Ovary (tissue), 9 donors: ENCODE data around the gene PLP2. TPM values are rescaled to one million over a fixed set of nuclear protein-coding genes. Genes with fewer than 3 reads are reported as not detected.
A peak's percentile ranks its signal among the peaks of the same experiment; 100 is the strongest.

Source experiments
- DNase-seq, 5 donors: peaks; one replicate each; pipeline ENCODE4 v3.0.0-alpha.2; 2019 to 2020
- H3K27ac ChIP-seq, 2 donors: fragments of 200-600 bp; one replicate each; pipeline versions ENCODE4 v1.5.1 to v1.8.0; 2019 to 2022
- H3K27me3 ChIP-seq: fragments of 200-600 bp; one replicate; pipeline ENCODE4 v1.8.0; 2022
- H3K36me3 ChIP-seq: fragments of 200-600 bp; sonication (generic); one replicate; pipeline ENCODE4 v1.5.1; 2019
- H3K4me1 ChIP-seq: one replicate; pipeline ENCODE4 v1.8.1; 2013; ENCODE audit warnings: mild to moderate bottlenecking, moderate library complexity; ENCODE audit not compliant: insufficient read depth
- H3K4me3 ChIP-seq: fragments of 200-600 bp; sonication (generic); one replicate; pipeline ENCODE4 v1.5.1; 2017
- H3K9me3 ChIP-seq, 2 donors: fragments of 200-600 bp in 1 of 2; sonication (generic) in 1 of 2; one replicate each; pipeline versions ENCODE4 v1.5.1 to v1.8.1; 2013 to 2019; ENCODE audit warnings: mild to moderate bottlenecking in 1 of 2, moderate library complexity in 1 of 2
- CTCF ChIP-seq, 3 donors: fragments of 450-650 bp in 2 of 3; fragments of 200-600 bp in 1 of 3; IDR thresholded peaks; one replicate each; pipeline versions ENCODE4 v1.5.1 to v1.8.0; 2016 to 2022; ENCODE audit warnings: antibody characterized with exemption in 3 of 3, mild to moderate bottlenecking in 1 of 3
- EP300 ChIP-seq: sonication (generic); formaldehyde crosslinking; IDR thresholded peaks from one replicate; pipeline ENCODE4 v1.6.1; 2017; ENCODE audit warnings: antibody characterized with exemption
- POLR2A ChIP-seq: fragments of 450-650 bp; IDR thresholded peaks from one replicate; pipeline ENCODE4 v1.6.1; 2017; ENCODE audit warnings: antibody characterized with exemption, mild to moderate bottlenecking, moderate library complexity
- WGBS, 3 donors: extraction: QIAGEN DNeasy Blood & Tissue Kit in 1 of 3; methylation state at CpG; one replicate each; pipeline versions ENCODE4 v1.1.5 to v1.1.7; 2013 to 2017; 5-methylcytosine and 5-hydroxymethylcytosine counted together
- intact Hi-C, 4 donors: fragments of 100-400 bp; cut with DNase I; formaldehyde crosslinking; loops; one replicate each; pipeline versions ENCODE4 v1.11.0 to v1.15.1; 2022 to 2023
- polyA plus RNA-seq, 2 donors: library from polyadenylated mRNA; stranded (reverse); fragments of 200-250 nt in 1 of 2; fragments of 350-450 nt in 1 of 2; fragmentation: Illumina TruSeq in 1 of 2; extraction: RNeasy Lipid Tissue Mini Kit (QIAGEN cat#74804) in 1 of 2; gene quantifications; one replicate each; pipeline ENCODE4 v1.2.3, GENCODE V29; 2013 to 2014
- total RNA-seq, 7 donors: library from RNA; depleted of rRNA in 2 of 7; stranded (reverse); fragments of >200 nt in 2 of 7; fragmentation: NEBNext Ultra II Directional in 3 of 7; extraction: Animal tissue kit (Norgen Biotek cat#: 25700) in 3 of 7; gene quantifications; one replicate each; pipeline versions ENCODE4 v1.1.0 to v1.2.4, GENCODE V29; 2016 to 2023
- donor health status: DM: no; HTN: no; CAD: no; lungs with moderate emphysema.
- donor health status: DM: no; HTN: no; CAD: no.
- donor health status: Bipolar disorder and iron deficiency.
- donor health status: DM: yes; HTN: yes; CAD: no.
- donor health status: DM: no; HTN: no; CAD: no.
- donor health status: DM: yes; HTN: yes; CAD: no.

PLP2 gene
- total and polyA plus RNA-seq, 9 donors: 16.3 to 244 (median 105) TPM

GRCh38 chrX:49177873-49178480 is 6.3 kb downstream of the PLP2 start:
- Histone ChIP-seq H3K27me3 (no peaks in the 10 kb centered on the region), H3K36me3 (no peaks in the 10 kb centered on the region), H3K9me3 (no peaks in the 10 kb centered on the region), H3K4me3 (no peak overlapping the region), H3K4me1 (no peaks in the 10 kb centered on the region), H3K27ac (no peak overlapping the region)
- intact Hi-C loops: no loop called here
- TF ChIP-seq CTCF (IDR thresholded peaks at IDR 0.05) (no peak), EP300 (no peak), POLR2A (no peak)
- WGBS, 3 donors: 87 to 92% (median 90%) methylated on average over 22 to 23 of the region's 23 CpGs
- no peak for DNase-seq

- Histone ChIP-seq H3K27ac (no peak overlapping the region), H3K9me3 (no peaks in the 10 kb centered on the region), H3K36me3 (no peaks in the 10 kb centered on the region), H3K4me3 (no peak overlapping the region), H3K27me3 (no peaks in the 10 kb centered on the region), H3K4me1 (no peaks in the 10 kb centered on the region)
- WGBS, 3 donors: 80 to 87% (median 82%) methylated on average over 3 of the region's 3 CpGs
- no peak for DNase-seq
- TF ChIP-seq POLR2A (no peak), CTCF (IDR thresholded peaks at IDR 0.05) (no peak), EP300 (no peak)
- intact Hi-C loops: no loop called here
These were observed 6.8 kb downstream of the PLP2 start for GRCh38 chrX:49178537-49178936.

- no peaks in the 10 kb centered on the region for H3K4me1 ChIP-seq
- H3K4me3 ChIP-seq: no peak overlapping the region
- no peaks in the 10 kb centered on the region for H3K27me3 ChIP-seq
- 68 to 75% (median 71%) methylated on average over 2 of the region's 2 CpGs for WGBS, 3 donors
- peak in 1 of 5 donors; percentile 9 for DNase-seq
- no peaks in the 10 kb centered on the region for H3K9me3 ChIP-seq
- no peak overlapping the region for H3K27ac ChIP-seq
- H3K36me3 ChIP-seq: no peaks in the 10 kb centered on the region
- TF ChIP-seq EP300 (no peak), POLR2A (no peak), CTCF (IDR thresholded peaks at IDR 0.05) (no peak)
- intact Hi-C loops: no loop called here
These were observed 7.7 kb downstream of the PLP2 start for GRCh38 chrX:49179358-49179757.

GRCh38 chrX:49183701-49184281 is 12.1 kb downstream of the PLP2 start:
- Histone ChIP-seq H3K27me3 (no peaks in the 10 kb centered on the region), H3K36me3 (no peaks in the 10 kb centered on the region), H3K4me1 (no peaks in the 10 kb centered on the region), H3K4me3 (no peak overlapping the region), H3K27ac (no peak overlapping the region), H3K9me3 (no peaks in the 10 kb centered on the region)
- WGBS, 3 donors: 75 to 83% (median 77%) methylated on average over 18 of the region's 18 CpGs
- peak in 4 of 5 donors; percentile 48 to 70 (median 62) for DNase-seq
- intact Hi-C loops: no loop called here
- TF ChIP-seq EP300 (no peak), POLR2A (no peak), CTCF (IDR thresholded peaks at IDR 0.05) (no peak)
